K562 (cell line): ENCODE results near the gene SLC34A1. TPM values are rescaled to one million over a fixed set of nuclear protein-coding genes. Genes with fewer than 3 reads are reported as not detected.

Experiments
- ARID1B ChIP-seq: fragments of 450-650 bp; IDR thresholded peaks from 2 replicates; pipeline ENCODE4 v1.6.1; 2016; ENCODE audit warnings: antibody characterized with exemption, mild to moderate bottlenecking, inconsistent platforms
- ARNT ChIP-seq, 2 experiments: fragments of 450-650 bp; IDR thresholded peaks; 2 replicates each; pipeline ENCODE4 v1.6.1; 2016; ENCODE audit warnings: mild to moderate bottlenecking in 1 of 2
- CBX1 ChIP-seq: sonication (generic); IDR thresholded peaks from 2 replicates; pipeline ENCODE4 v1.6.1; 2016; ENCODE audit warnings: antibody characterized with exemption, low read depth, mild to moderate bottlenecking
- E2F4 ChIP-seq: sonication (generic); formaldehyde crosslinking; IDR thresholded peaks from 2 replicates; pipeline ENCODE4 v1.8.0; 2022; ENCODE audit warnings: mild to moderate bottlenecking, low read depth, missing genetic modification reagents
- EHMT2 ChIP-seq: fragments of 450-650 bp; IDR thresholded peaks from 2 replicates; pipeline ENCODE4 v1.6.1; 2018; ENCODE audit warnings: antibody characterized with exemption
- ELK1 ChIP-seq: sonication (generic); formaldehyde crosslinking; IDR thresholded peaks from 2 replicates; pipeline ENCODE4 v1.8.1; 2022; ENCODE audit warnings: missing genetic modification reagents
- GABPB1 ChIP-seq: sonication (generic); formaldehyde crosslinking; IDR thresholded peaks from 2 replicates; pipeline ENCODE4 v1.8.0; 2022; ENCODE audit warnings: mild to moderate bottlenecking, missing genetic modification reagents
- KLF13 ChIP-seq: fragments of 450-650 bp; IDR thresholded peaks from 2 replicates; pipeline ENCODE4 v1.6.1; 2016; ENCODE audit warnings: missing genetic modification characterization, low read depth, mild to moderate bottlenecking, missing compliant biosample characterization, moderate library complexity, borderline replicate concordance
- MAX ChIP-seq: sonication (generic); formaldehyde crosslinking; IDR thresholded peaks from 2 replicates; pipeline ENCODE4 v1.9.0; 2022; ENCODE audit warnings: mild to moderate bottlenecking, missing genetic modification reagents
- MECOM ChIP-seq: fragments of 250-450 bp; sonication (Bioruptor Pico); IDR thresholded peaks from 2 replicates; pipeline ENCODE4 v1.8.0; 2022; ENCODE audit warnings: inconsistent platforms
- MYC ChIP-seq, 2 experiments: fragments of 250-450 bp in 1 of 2; sonication (Bioruptor Pico) in 1 of 2; IDR thresholded peaks; 2 replicates each; pipeline versions ENCODE4 v1.5.1 to v1.6.1; 2012 to 2021; ENCODE audit warnings: low read depth in 2 of 2, borderline replicate concordance in 1 of 2, improper control_type of control experiment in 1 of 2, low read length in 1 of 2, mild to moderate bottlenecking in 1 of 2, moderate library complexity in 1 of 2
- NONO ChIP-seq, 2 experiments: fragments of 200-400 bp in 1 of 2; fragments of 450-650 bp in 1 of 2; formaldehyde crosslinking in 1 of 2; IDR thresholded peaks; 2 replicates each; pipeline ENCODE4 v1.6.1; 2017; ENCODE audit warnings: low read depth in 2 of 2, mild to moderate bottlenecking in 2 of 2, moderate library complexity in 2 of 2, low read length in 1 of 2
- NR2C2 ChIP-seq, 2 experiments: fragments of 200-800 bp in 1 of 2; sonication (Bioruptor generic) in 1 of 2; sonication (generic) in 1 of 2; formaldehyde crosslinking in 1 of 2; IDR thresholded peaks; 2 replicates each; pipeline versions ENCODE4 v1.6.1 to v1.8.0; 2016 to 2022; ENCODE audit warnings: mild to moderate bottlenecking in 1 of 2, missing compliant biosample characterization in 1 of 2, missing genetic modification characterization in 1 of 2, missing genetic modification reagents in 1 of 2
- NRF1 ChIP-seq, 2 experiments: fragments of 450-650 bp; IDR thresholded peaks in 1 of 2; conservative IDR thresholded peaks in 1 of 2; 2 replicates each; pipeline ENCODE4 v1.6.1; 2014; ENCODE audit warnings: mild to moderate bottlenecking in 2 of 2
- POLR2A ChIP-seq: fragments of 450-650 bp; conservative IDR thresholded peaks from 2 replicates; pipeline ENCODE4 v1.6.1; 2016
- ZBED1 ChIP-seq: IDR thresholded peaks from 2 replicates; pipeline ENCODE4 v1.6.1; 2014
- ZBTB17 ChIP-seq: fragments of 450-650 bp; formaldehyde crosslinking; IDR thresholded peaks from 2 replicates; pipeline ENCODE4 v1.4.0; 2020; ENCODE audit warnings: mild to moderate bottlenecking
- ZC3H8 ChIP-seq: fragments of 450-650 bp; IDR thresholded peaks from 2 replicates; pipeline ENCODE4 v1.6.1; 2017
- ZNF175 ChIP-seq: fragments of 200-800 bp; sonication (Bioruptor generic); IDR thresholded peaks from 2 replicates; pipeline ENCODE4 v1.6.1; 2016; ENCODE audit warnings: low read depth, mild to moderate bottlenecking, missing genetic modification characterization, missing compliant biosample characterization
- ZNF583 ChIP-seq: fragments of 250-450 bp; sonication (Bioruptor Pico); IDR thresholded peaks from 2 replicates; pipeline ENCODE4 v1.4.0; 2020
- polyA plus RNA-seq, 8 experiments: library from polyadenylated mRNA; depleted of rRNA in 4 of 8; stranded (reverse) in 5 of 8; unstranded in 3 of 8; fragments of >200 nt; fragmentation: Nextera tagmentation in 2 of 8; fragmentation: Illumina TruSeq in 1 of 8; extraction: Ambion mirVana in 2 of 8; extraction: Trizol in 1 of 8; gene quantifications; 2 replicates each; pipeline versions ENCODE4 v1.2.1 to v1.2.3, GENCODE V29; 2011 to 2014; ENCODE audit warnings: inconsistent platforms in 1 of 8, missing spikeins in 1 of 8
- total RNA-seq, 7 experiments: library from RNA; depleted of rRNA in 6 of 7; stranded (reverse); fragments of >200 nt in 6 of 7; fragmentation: Illumina TruSeq in 2 of 7; extraction: Trizol in 2 of 7; gene quantifications; 2 replicates each; pipeline versions ENCODE4 v1.2.1 to v1.2.3, GENCODE V29; 2011 to 2021; ENCODE audit warnings: low replicate concordance in 1 of 7
- TF ChIP-seq, protein P1 (sequence below): fragments of 250-450 bp; sonication (Bioruptor Pico); IDR thresholded peaks from 2 replicates; pipeline ENCODE4 v1.9.0; 2021; ENCODE audit warnings: mild to moderate bottlenecking, inconsistent platforms
- TF ChIP-seq, protein P2 (sequence below): sonication (generic); formaldehyde crosslinking; IDR thresholded peaks from 2 replicates; pipeline ENCODE4 v1.8.0; 2022; ENCODE audit warnings: missing genetic modification reagents, mild to moderate bottlenecking, borderline replicate concordance
- TF ChIP-seq, protein P3 (sequence below): fragments of 450-650 bp; formaldehyde crosslinking; IDR thresholded peaks from 2 replicates; pipeline ENCODE4 v1.4.0; 2022; ENCODE audit warnings: mild to moderate bottlenecking, moderate library complexity

SLC34A1 gene
- total and polyA plus RNA-seq, 9 of the 15 experiments (the other 6 are each of a cell fraction or from before 2014, with no cell fraction given): not detected

- no peak for TF ChIP-seq ZC3H8
- no peak for TF ChIP-seq ELK1
- TF ChIP-seq CBX1: no peak; the same call in 1 of the 2 replicates
- no peak for TF ChIP-seq NR2C2 (CRISPR knock-in tag; IDR thresholded peaks at IDR 0.05)
- TF ChIP-seq NR2C2 (tag; IDR thresholded peaks at IDR 0.05): no peak
- TF ChIP-seq MYC (IDR thresholded peaks at IDR 0.05; ENCODE audit: low read depth, low read length): no peak
- TF ChIP-seq MYC (CRISPR knock-in tag; IDR thresholded peaks at IDR 0.05; ENCODE audit: borderline replicate concordance, low read depth): no peak
- TF ChIP-seq ZBTB17 (CRISPR knock-in tag): no peak
- TF ChIP-seq NRF1 (conservative IDR thresholded peaks at IDR 0.05 in 1 of 2, IDR thresholded peaks at IDR 0.05 in 1 of 2): no peak
- TF ChIP-seq, protein P1, sequence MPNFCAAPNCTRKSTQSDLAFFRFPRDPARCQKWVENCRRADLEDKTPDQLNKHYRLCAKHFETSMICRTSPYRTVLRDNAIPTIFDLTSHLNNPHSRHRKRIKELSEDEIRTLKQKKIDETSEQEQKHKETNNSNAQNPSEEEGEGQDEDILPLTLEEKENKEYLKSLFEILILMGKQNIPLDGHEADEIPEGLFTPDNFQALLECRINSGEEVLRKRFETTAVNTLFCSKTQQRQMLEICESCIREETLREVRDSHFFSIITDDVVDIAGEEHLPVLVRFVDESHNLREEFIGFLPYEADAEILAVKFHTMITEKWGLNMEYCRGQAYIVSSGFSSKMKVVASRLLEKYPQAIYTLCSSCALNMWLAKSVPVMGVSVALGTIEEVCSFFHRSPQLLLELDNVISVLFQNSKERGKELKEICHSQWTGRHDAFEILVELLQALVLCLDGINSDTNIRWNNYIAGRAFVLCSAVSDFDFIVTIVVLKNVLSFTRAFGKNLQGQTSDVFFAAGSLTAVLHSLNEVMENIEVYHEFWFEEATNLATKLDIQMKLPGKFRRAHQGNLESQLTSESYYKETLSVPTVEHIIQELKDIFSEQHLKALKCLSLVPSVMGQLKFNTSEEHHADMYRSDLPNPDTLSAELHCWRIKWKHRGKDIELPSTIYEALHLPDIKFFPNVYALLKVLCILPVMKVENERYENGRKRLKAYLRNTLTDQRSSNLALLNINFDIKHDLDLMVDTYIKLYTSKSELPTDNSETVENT (CRISPR knock-in tag): no peak
- no peak for TF ChIP-seq KLF13 (tag)
- TF ChIP-seq GABPB1: 0 out of 2 replicates have a peak, but pooled peaks have one; percentile 10
- TF ChIP-seq ARNT (IDR thresholded peaks at IDR 0.05): no peak
- TF ChIP-seq NONO (IDR thresholded peaks at IDR 0.05; ENCODE audit: low read depth in 2 of 2, low read length in 1 of 2): no peak
- TF ChIP-seq E2F4 (CRISPR knock-in tag): no peak
- peak; percentile 51; the same call in 1 of the 2 replicates for TF ChIP-seq POLR2A
- TF ChIP-seq ZBED1: no peak
- no peak for TF ChIP-seq EHMT2
- TF ChIP-seq, protein P2, sequence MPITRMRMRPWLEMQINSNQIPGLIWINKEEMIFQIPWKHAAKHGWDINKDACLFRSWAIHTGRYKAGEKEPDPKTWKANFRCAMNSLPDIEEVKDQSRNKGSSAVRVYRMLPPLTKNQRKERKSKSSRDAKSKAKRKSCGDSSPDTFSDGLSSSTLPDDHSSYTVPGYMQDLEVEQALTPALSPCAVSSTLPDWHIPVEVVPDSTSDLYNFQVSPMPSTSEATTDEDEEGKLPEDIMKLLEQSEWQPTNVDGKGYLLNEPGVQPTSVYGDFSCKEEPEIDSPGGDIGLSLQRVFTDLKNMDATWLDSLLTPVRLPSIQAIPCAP (CRISPR knock-in tag): no peak
- no peak for TF ChIP-seq ZNF175 (CRISPR knock-in tag)
- TF ChIP-seq MAX (CRISPR knock-in tag): peak; percentile 61
- no peak for TF ChIP-seq ZNF583 (CRISPR knock-in tag)
- TF ChIP-seq, protein P3, sequence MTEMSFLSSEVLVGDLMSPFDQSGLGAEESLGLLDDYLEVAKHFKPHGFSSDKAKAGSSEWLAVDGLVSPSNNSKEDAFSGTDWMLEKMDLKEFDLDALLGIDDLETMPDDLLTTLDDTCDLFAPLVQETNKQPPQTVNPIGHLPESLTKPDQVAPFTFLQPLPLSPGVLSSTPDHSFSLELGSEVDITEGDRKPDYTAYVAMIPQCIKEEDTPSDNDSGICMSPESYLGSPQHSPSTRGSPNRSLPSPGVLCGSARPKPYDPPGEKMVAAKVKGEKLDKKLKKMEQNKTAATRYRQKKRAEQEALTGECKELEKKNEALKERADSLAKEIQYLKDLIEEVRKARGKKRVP (CRISPR knock-in tag): no peak
- no peak for TF ChIP-seq MECOM (CRISPR knock-in tag)
- no peak for TF ChIP-seq ARID1B
These were observed 63.5 kb downstream of the SLC34A1 start (continued) for GRCh38 chr5:177447611-177448243.
